ENCODE measurements around the gene VARS1.
A peak's percentile ranks its signal among the peaks of the same experiment; 100 is the strongest.
"Not testable (repeated sequence)": the region's sequence is repeated elsewhere in the genome, so short reads cannot be mapped to it uniquely, and the experiment has no call there.

The VARS1 gene

DNA sequence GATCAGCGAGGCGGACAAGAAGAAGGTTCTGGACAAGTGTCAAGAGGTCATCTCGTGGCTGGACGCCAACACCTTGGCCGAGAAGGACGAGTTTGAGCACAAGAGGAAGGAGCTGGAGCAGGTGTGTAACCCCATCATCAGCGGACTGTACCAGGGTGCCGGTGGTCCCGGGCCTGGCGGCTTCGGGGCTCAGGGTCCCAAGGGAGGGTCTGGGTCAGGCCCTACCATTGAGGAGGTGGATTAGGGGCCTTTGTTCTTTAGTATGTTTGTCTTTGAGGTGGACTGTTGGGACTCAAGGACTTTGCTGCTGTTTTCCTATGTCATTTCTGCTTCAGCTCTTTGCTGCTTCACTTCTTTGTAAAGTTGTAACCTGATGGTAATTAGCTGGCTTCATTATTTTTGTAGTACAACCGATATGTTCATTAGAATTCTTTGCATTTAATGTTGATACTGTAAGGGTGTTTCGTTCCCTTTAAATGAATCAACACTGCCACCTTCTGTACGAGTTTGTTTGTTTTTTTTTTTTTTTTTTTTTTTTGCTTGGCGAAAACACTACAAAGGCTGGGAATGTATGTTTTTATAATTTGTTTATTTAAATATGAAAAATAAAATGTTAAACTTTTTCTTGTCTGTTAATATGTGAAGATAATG lies 34.2 kb upstream of the VARS1 start:
- H3K27me3 ChIP-seq, result no peaks in the 10 kb centered on the region
- peak; percentile 44 for TF ChIP-seq CTCF (IDR thresholded peaks at IDR 0.05; ENCODE audit: low read depth, low read length)
- no peaks in the 10 kb centered on the region for H3K9me3 ChIP-seq
- peak; percentile 38 for DNase-seq
- peak overlapping the region; percentile 86 for H3K4me3 ChIP-seq (ENCODE audit: low read depth, low read length)
- peaks cover 4% of the 10 kb centered on the region; the same call in 1 of the 2 replicates for H3K4me1 ChIP-seq
- H3K36me3 ChIP-seq, result peaks cover under 1% of the 10 kb centered on the region; the same call in 1 of the 2 replicates

DNA sequence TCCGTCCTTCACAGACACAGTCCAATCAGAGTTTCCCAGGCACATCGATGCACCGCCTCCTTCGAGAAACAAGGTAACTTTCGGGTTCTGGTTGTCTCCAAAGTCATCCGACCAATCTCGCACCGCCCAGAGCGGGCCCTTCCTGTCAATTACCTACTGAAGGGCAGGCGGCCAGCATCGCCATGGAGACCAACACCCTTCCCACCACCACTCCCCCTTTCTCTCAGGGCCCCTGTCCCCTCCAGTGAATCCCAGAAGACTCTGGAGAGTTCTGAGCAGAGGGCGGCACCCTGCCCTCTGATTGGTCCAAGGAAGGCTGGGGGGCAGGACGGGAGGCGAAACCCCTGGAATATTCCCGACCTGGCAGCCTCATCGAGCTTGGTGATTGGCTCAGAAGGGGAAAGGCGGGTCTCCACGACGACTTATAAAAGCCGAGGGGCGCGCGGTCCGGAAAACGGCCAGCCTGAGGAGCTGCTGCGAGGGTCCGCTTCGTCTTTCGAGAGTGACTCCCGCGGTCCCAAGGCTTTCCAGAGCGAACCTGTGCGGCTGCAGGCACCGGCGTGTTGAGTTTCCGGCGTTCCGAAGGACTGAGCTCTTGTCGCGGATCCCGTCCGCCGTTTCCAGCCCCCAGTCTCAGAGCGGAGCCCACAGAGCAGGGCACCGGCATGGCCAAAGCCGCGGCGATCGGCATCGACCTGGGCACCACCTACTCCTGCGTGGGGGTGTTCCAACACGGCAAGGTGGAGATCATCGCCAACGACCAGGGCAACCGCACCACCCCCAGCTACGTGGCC lies 31.9 kb upstream of the VARS1 start, which contains the start of gene HSPA1B:
TSS of gene HSPA1B (plus strand) at position 453 of the 794 bp plus-strand sequence. CDS start at position 666, 213 bp downstream.
- H3K27me3 ChIP-seq, result no peaks in the 10 kb centered on the region
- no peak for TF ChIP-seq CTCF (IDR thresholded peaks at IDR 0.05; ENCODE audit: low read depth, low read length)
- peak within 1 kb of the TSS; percentile 69 for H3K4me3 ChIP-seq (ENCODE audit: low read depth, low read length)
- DNase-seq, result peak; percentile 99
- H3K36me3 ChIP-seq, result no peaks in the 10 kb centered on the region
- no peaks in the 10 kb centered on the region for H3K9me3 ChIP-seq
- H3K4me1 ChIP-seq, result peaks cover 4% of the 10 kb centered on the region; the same call in 1 of the 2 replicates

DNA sequence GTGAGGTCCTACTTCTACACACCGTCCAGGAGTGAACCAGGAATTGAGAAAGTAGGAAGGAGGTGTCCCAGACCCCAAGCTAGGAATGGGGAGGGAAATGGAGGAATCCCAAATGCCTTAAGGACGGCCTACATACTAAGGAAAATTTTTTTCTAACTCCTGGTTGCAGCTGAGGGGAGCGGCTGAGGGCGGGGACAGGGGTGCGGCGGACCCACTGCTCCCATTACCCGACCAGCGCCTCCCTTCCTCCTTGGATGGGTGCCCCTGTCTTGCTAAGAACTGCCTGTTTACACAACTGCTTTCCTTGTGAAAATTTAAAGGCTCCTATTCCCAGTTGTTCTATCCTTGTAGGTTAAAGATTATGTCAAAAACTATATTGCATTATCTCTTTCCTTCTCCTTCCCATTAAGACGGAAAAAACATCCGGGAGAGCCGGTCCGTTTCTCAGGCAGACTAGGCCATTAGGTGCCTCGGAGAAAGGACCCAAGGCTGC lies 31.3 kb upstream of the VARS1 start:
- TF ChIP-seq CTCF (IDR thresholded peaks at IDR 0.05; ENCODE audit: low read depth, low read length), result no peak
- Histone ChIP-seq H3K4me1 (peaks cover 4% of the 10 kb centered on the region; the same call in 1 of the 2 replicates), H3K27me3 (no peaks in the 10 kb centered on the region), H3K4me3 (ENCODE audit: low read depth, low read length) (peak overlapping the region; percentile 69), H3K9me3 (no peaks in the 10 kb centered on the region), H3K36me3 (no peaks in the 10 kb centered on the region)
- no peak for DNase-seq

DNA sequence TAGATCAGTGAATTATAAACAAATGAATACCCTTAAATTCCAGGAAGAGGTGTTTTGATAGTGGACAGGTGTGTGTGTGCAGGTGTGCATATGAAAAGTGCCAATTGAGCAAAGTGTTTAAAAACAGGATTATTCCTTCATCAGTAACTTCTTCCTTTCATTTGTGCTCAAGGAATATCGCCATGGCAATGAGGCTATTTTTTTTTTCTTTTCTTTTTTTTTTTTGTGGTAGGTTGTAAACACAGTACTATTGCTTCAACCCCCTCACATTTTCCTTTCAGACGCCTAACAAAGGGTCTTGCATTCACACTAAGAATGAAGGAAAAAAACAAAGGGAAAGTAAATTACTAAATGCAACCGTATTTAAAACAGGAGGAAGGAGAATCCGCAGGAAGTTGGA lies 30.0 kb upstream of the VARS1 start:
- no peak for DNase-seq
- no peak overlapping the region for H3K4me3 ChIP-seq (ENCODE audit: low read depth, low read length)
- no peaks in the 10 kb centered on the region for H3K27me3 ChIP-seq
- TF ChIP-seq CTCF (IDR thresholded peaks at IDR 0.05; ENCODE audit: low read depth, low read length), result no peak
- no peaks in the 10 kb centered on the region for H3K36me3 ChIP-seq
- H3K9me3 ChIP-seq, result no peaks in the 10 kb centered on the region
- H3K4me1 ChIP-seq, result peaks cover 4% of the 10 kb centered on the region; the same call in 1 of the 2 replicates

GRCh38 chr6:31823592-31824196 lies 28.1 kb upstream of the VARS1 start:
- not testable (repeated sequence) for H3K36me3 ChIP-seq; H3K9me3 ChIP-seq; H3K27me3 ChIP-seq; H3K4me1 ChIP-seq; DNase-seq; H3K4me3 ChIP-seq (ENCODE audit: low read depth, low read length)

DNA sequence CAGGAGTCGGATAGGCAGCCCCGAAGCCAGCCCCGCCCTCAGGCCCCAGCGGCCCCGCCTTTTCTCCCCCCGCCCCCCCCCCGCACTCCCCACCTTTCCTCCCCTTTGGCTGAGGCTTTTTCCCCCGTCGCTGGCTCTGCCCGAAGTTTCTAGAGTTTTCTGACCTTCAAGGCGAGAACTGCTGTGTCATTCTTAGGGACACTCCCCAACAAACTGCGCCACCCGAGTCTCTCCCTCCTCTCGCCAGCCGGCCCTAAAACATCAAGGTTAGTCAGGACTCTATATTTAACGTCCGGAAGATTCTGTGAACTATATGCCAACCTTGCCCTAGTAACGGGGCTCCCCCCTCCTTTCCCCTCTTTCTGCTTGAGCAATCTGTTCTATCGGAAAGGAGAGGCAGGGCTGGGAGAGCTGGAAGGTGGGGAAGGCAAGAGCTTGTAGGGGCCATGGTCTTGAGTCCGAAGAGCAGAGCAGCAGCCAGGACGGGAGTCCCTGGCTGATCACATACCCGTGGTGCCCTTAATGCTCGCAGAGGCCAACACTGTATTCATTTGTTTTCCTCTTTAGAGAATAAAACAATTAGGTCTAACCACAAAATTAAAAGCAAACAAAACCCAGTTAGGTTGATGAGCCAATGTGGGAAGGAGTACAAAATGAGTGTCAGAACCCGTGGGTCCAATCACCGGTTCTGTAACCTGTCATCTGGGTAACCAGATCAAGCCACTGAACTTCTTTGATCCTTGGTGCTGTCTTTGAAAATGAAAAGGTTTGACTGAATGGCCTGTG lies 26.7 kb upstream of the VARS1 start:
- H3K4me3 ChIP-seq (ENCODE audit: low read depth, low read length), result peak overlapping the region; percentile 77
- no peak for TF ChIP-seq CTCF (IDR thresholded peaks at IDR 0.05; ENCODE audit: low read depth, low read length)
- no peaks in the 10 kb centered on the region for H3K27me3 ChIP-seq
- peak; percentile 42 for DNase-seq
- no peaks in the 10 kb centered on the region; the same call in 1 of the 2 replicates for H3K9me3 ChIP-seq
- H3K4me1 ChIP-seq, result peaks cover 4% of the 10 kb centered on the region; the same call in 1 of the 2 replicates
- no peaks in the 10 kb centered on the region for H3K36me3 ChIP-seq

Data from BE2C (cell line).